Psoas muscle (tissue), 8 donors: ENCODE results near the gene CGN. TPM values are rescaled to one million over a fixed set of nuclear protein-coding genes. Genes with fewer than 3 reads are reported as not detected.

Experiments
- ATAC-seq, 4 donors: fragments of 200-7000 bp; cut with Tn5 transposase; one replicate each; pipeline ENCODE4 v1.9.1; 2020; ENCODE audit warnings: moderate library complexity in 3 of 4, mild to moderate bottlenecking in 2 of 4
- DNase-seq, 2 donors: peaks; one replicate each; pipeline ENCODE4 v3.0.0-alpha.2; 2020
- H3K27ac ChIP-seq: fragments of 200-600 bp; one replicate; pipeline ENCODE4 v1.8.0; 2022
- H3K27me3 ChIP-seq, 3 donors: fragments of 200-600 bp in 1 of 3; one replicate each; pipeline versions ENCODE4 v1.6.1 to v1.8.0; 2013 to 2022; ENCODE audit warnings: low read length in 2 of 3, mild to moderate bottlenecking in 2 of 3, moderate library complexity in 1 of 3; ENCODE audit not compliant: insufficient read depth in 3 of 3
- H3K36me3 ChIP-seq, 2 donors: fragments of 200-600 bp in 1 of 2; one replicate each; pipeline versions ENCODE4 v1.6.1 to v1.8.0; 2013 to 2022; ENCODE audit warnings: low read depth in 1 of 2, mild to moderate bottlenecking in 1 of 2, moderate library complexity in 1 of 2; ENCODE audit not compliant: insufficient read depth in 1 of 2
- H3K4me1 ChIP-seq: fragments of 200-600 bp; one replicate; pipeline ENCODE4 v1.8.0; 2022
- H3K4me3 ChIP-seq: fragments of 200-600 bp; one replicate; pipeline ENCODE4 v1.8.0; 2022; ENCODE audit warnings: mild to moderate bottlenecking
- H3K9me3 ChIP-seq: fragments of 200-600 bp; one replicate; pipeline ENCODE4 v1.8.0; 2022
- CTCF ChIP-seq: fragments of 200-600 bp; IDR thresholded peaks from one replicate; pipeline ENCODE4 v1.8.0; 2022; ENCODE audit warnings: antibody characterized with exemption
- whole genome bisulfite sequencing, 3 donors: extraction: QIAGEN DNeasy Blood & Tissue Kit; methylation state at CpG; one replicate each; pipeline versions ENCODE4 v1.1.6 to v1.1.7; 2013; 5-methylcytosine and 5-hydroxymethylcytosine counted together
- intact Hi-C, 2 donors: fragments of 100-400 bp; cut with DNase I; formaldehyde crosslinking; loops; one replicate each; pipeline versions ENCODE4 v1.11.0 to v1.14.2; 2022
- polyA plus RNA-seq, 3 donors: library from polyadenylated mRNA; stranded (reverse); fragments of 200-250 nt; gene quantifications; one replicate each; pipeline ENCODE4 v1.2.3, GENCODE V29; 2013
- total RNA-seq, 4 donors: library from RNA; stranded (reverse); fragmentation: NEBNext Ultra II Directional in 2 of 4; extraction: Animal tissue kit (Norgen Biotek cat#: 25700) in 2 of 4; gene quantifications; one replicate each; pipeline versions ENCODE4 v1.2.1 to v1.2.4, GENCODE V29; 2021 to 2023
- donor health status: healthy with polysubstance abuse.
- donor health status: DM: no; HTN: no; CAD: no; lungs with moderate emphysema.
- donor health status: Bipolar disorder and iron deficiency.
- donor health status: healthy.
- donor health status: DM: yes; HTN: yes; CAD: no.
- donor health status: DM: no; HTN: no; CAD: no.
- donor health status: DM: no; HTN: no; CAD: no.
- donor health status: DM: yes; HTN: yes; CAD: no.

Gene CGN
- total and polyA plus RNA-seq, 7 donors, result 0.03 to 0.21 (median 0.10) TPM; not detected in 2

GRCh38 chr1:151515265-151515664 is 4.1 kb downstream of the CGN start:
- H3K9me3 ChIP-seq, result no peaks in the 10 kb centered on the region
- WGBS, 3 donors, result 85 to 95% (median 95%) methylated on average over 4 of the region's 4 CpGs
- H3K4me1 ChIP-seq, result peaks cover 7% of the 10 kb centered on the region
- no peak overlapping the region for H3K4me3 ChIP-seq
- DNase-seq (no peak), ATAC-seq (no peak)
- no peaks in the 10 kb centered on the region for H3K36me3 ChIP-seq
- intact Hi-C loops, result no loop called here
- H3K27me3 ChIP-seq, result peaks cover 0 to 32% (median 6%) of the 10 kb centered on the region in 3 donors
- H3K27ac ChIP-seq, result no peak overlapping the region
- no peak for TF ChIP-seq CTCF

- intact Hi-C loops, result no loop called here
Observed at GRCh38 chr1:151516031-151516511, 4.9 kb downstream of the CGN start.

GRCh38 chr1:151518431-151518830 is 7.2 kb downstream of the CGN start:
- H3K4me3 ChIP-seq, result no peak overlapping the region
- H3K27me3 ChIP-seq, result peaks cover 0 to 18% (median 4%) of the 10 kb centered on the region in 3 donors
- H3K4me1 ChIP-seq, result no peaks in the 10 kb centered on the region
- H3K27ac ChIP-seq, result no peak overlapping the region
- DNase-seq (no peak), ATAC-seq (no peak)
- WGBS, 3 donors, result 94 to 96% (median 95%) methylated on average over 12 of the region's 12 CpGs
- no peaks in the 10 kb centered on the region for H3K36me3 ChIP-seq
- TF ChIP-seq CTCF, result no peak
- H3K9me3 ChIP-seq, result no peaks in the 10 kb centered on the region
- intact Hi-C loops, result no loop called here

More at GRCh38 chr1:151516031-151516511, 4.9 kb downstream of the CGN start:
- H3K36me3 ChIP-seq, result no peaks in the 10 kb centered on the region
- H3K4me1 ChIP-seq, result peaks cover 7% of the 10 kb centered on the region
- ATAC-seq (no peak), DNase-seq (no peak)
- no peaks in the 10 kb centered on the region for H3K9me3 ChIP-seq
- WGBS, 3 donors, result 47 to 61% (median 55%) methylated on average over 1 of the region's 1 CpG
- TF ChIP-seq CTCF, result no peak
- H3K27ac ChIP-seq, result no peak overlapping the region
- peaks cover 0 to 32% (median 6%) of the 10 kb centered on the region in 3 donors for H3K27me3 ChIP-seq
- no peak overlapping the region for H3K4me3 ChIP-seq

GRCh38 chr1:151518936-151519335 is 7.7 kb downstream of the CGN start:
- no peak overlapping the region for H3K4me3 ChIP-seq
- ATAC-seq, result no peak
- peaks cover 0 to 13% (median 2%) of the 10 kb centered on the region in 3 donors for H3K27me3 ChIP-seq
- WGBS, 3 donors, result 93 to 95% (median 94%) methylated on average over 15 of the region's 15 CpGs
- no peak for TF ChIP-seq CTCF
- H3K4me1 ChIP-seq, result no peaks in the 10 kb centered on the region
- H3K36me3 ChIP-seq, result no peaks in the 10 kb centered on the region
- H3K9me3 ChIP-seq, result no peaks in the 10 kb centered on the region
- no peak overlapping the region for H3K27ac ChIP-seq
- intact Hi-C loops, result no loop called here
- no peak for DNase-seq

GRCh38 chr1:151519667-151520066 is 8.5 kb downstream of the CGN start:
- DNase-seq, result no peak
- Histone ChIP-seq H3K27me3 (peaks cover 0 to 7% (median 0%) of the 10 kb centered on the region in 3 donors), H3K27ac (no peak overlapping the region), H3K9me3 (no peaks in the 10 kb centered on the region), H3K4me1 (no peaks in the 10 kb centered on the region), H3K4me3 (no peak overlapping the region), H3K36me3 (no peaks in the 10 kb centered on the region)
- intact Hi-C loops, result no loop called here
- no peak for TF ChIP-seq CTCF
- ATAC-seq, result no peak
- WGBS, 3 donors, result 91 to 97% (median 93%) methylated on average over 2 of the region's 2 CpGs
